SK-N-SH (cell line): ENCODE data around the gene BCAS3. TPM values are rescaled to one million over a fixed set of nuclear protein-coding genes. Genes with fewer than 3 reads are reported as not detected.

Source experiments
- CTCF ChIA-PET: fragments of 300-600, 350-600 bp; formaldehyde crosslinking; extraction: SDS; loops from one replicate; lab custom pipeline; 2021; lab: Yijun Ruan, JAX
- POLR2A ChIA-PET: fragments of 350-600 bp; sonication (Branson Sonifier 250); formaldehyde crosslinking; extraction: SDS; loops from one replicate; lab custom pipeline; 2020; ENCODE audit warnings: antibody characterized with exemption, inconsistent platforms; lab: Yijun Ruan, JAX
- DNase-seq: peaks from one replicate; pipeline ENCODE4 v3.0.0; 2012
- H2AFZ ChIP-seq: fragments of 200-600 bp; sonication (generic); 2 replicates; pipeline ENCODE4 v1.8.1; 2016; ENCODE audit warnings: antibody characterized with exemption, mild to moderate bottlenecking, low read depth
- H3F3A ChIP-seq: fragments of 200-600 bp; sonication (generic); replicated peaks from 2 replicates; pipeline ENCODE3; 2016; ENCODE audit warnings: antibody characterized with exemption, mild to moderate bottlenecking; ENCODE audit not compliant: insufficient read depth
- H3K27ac ChIP-seq, 2 experiments: fragments of 200-500 bp in 1 of 2; fragments of 200-600 bp in 1 of 2; sonication (Bioruptor generic) in 1 of 2; sonication (generic), shearing (Covaris generic) in 1 of 2; 2 replicates each; pipeline versions ENCODE4 v1.5.1 to v1.6.1; 2014 to 2016; ENCODE audit warnings: low read depth in 2 of 2, inconsistent platforms in 1 of 2, low read length in 1 of 2, mild to moderate bottlenecking in 1 of 2, mixed read lengths in 1 of 2
- H3K27me3 ChIP-seq: fragments of 200-600 bp; sonication (generic), shearing (Covaris generic); 2 replicates; pipeline ENCODE4 v1.6.1; 2016; ENCODE audit warnings: mixed run types; ENCODE audit not compliant: insufficient read depth
- H3K36me3 ChIP-seq, 2 experiments: fragments of 200-500 bp in 1 of 2; fragments of 200-600 bp in 1 of 2; sonication (Bioruptor generic) in 1 of 2; sonication (generic) in 1 of 2; replicated peaks in 1 of 2; 2 replicates each; pipeline versions ENCODE3 to v1.5.1; 2014 to 2016; ENCODE audit warnings: low read length in 1 of 2, mild to moderate bottlenecking in 1 of 2; ENCODE audit not compliant: insufficient read depth in 2 of 2, control insufficient read depth in 1 of 2
- H3K4me1 ChIP-seq, 2 experiments: fragments of 200-500 bp in 1 of 2; fragments of 200-600 bp in 1 of 2; sonication (Bioruptor generic) in 1 of 2; sonication (generic), shearing (Covaris generic) in 1 of 2; 2 replicates each; pipeline versions ENCODE4 v1.5.1 to v1.6.1; 2014 to 2016; ENCODE audit warnings: low read depth in 1 of 2, low read length in 1 of 2, mixed run types in 1 of 2; ENCODE audit not compliant: insufficient read depth in 2 of 2, control insufficient read depth in 1 of 2
- H3K4me2 ChIP-seq: fragments of 200-600 bp; sonication (generic), shearing (Covaris generic); 2 replicates; pipeline ENCODE4 v1.6.1; 2017; ENCODE audit warnings: mixed run types
- H3K4me3 ChIP-seq, 2 experiments: fragments of 200-500 bp in 1 of 2; fragments of 200-600 bp in 1 of 2; sonication (Bioruptor generic) in 1 of 2; sonication (generic), shearing (Covaris generic) in 1 of 2; 2 replicates each; pipeline versions ENCODE4 v1.5.1 to v1.8.1; 2014 to 2016; ENCODE audit warnings: low read depth in 2 of 2, inconsistent platforms in 1 of 2, low read length in 1 of 2, mild to moderate bottlenecking in 1 of 2, mixed read lengths in 1 of 2, moderate library complexity in 1 of 2
- H3K79me2 ChIP-seq: fragments of 200-600 bp; sonication (generic); 2 replicates; pipeline ENCODE4 v1.8.1; 2017; ENCODE audit warnings: mild to moderate bottlenecking; ENCODE audit not compliant: insufficient read depth
- H3K9ac ChIP-seq: fragments of 200-600 bp; sonication (generic); 2 replicates; pipeline ENCODE4 v1.6.1; 2017; ENCODE audit warnings: mixed run types
- H3K9me2 ChIP-seq: fragments of 200-600 bp; sonication (generic); 2 replicates; pipeline ENCODE4 v1.6.1; 2017; ENCODE audit warnings: mixed run types
- H3K9me3 ChIP-seq: fragments of 200-600 bp; sonication (generic); 2 replicates; pipeline ENCODE4 v1.6.1; 2017; ENCODE audit warnings: mixed run types, mild to moderate bottlenecking, moderate library complexity
- H4K20me1 ChIP-seq: fragments of 200-600 bp; sonication (generic); 2 replicates; pipeline ENCODE4 v1.6.1; 2017; ENCODE audit warnings: mild to moderate bottlenecking, mixed run types; ENCODE audit not compliant: insufficient read depth
- CHD2 ChIP-seq: fragments of 150-350 bp; IDR thresholded peaks from 2 replicates; pipeline ENCODE4 v1.6.1; 2018; ENCODE audit warnings: low read length; ENCODE audit not compliant: partially characterized antibody
- CTCF ChIP-seq: fragments of 200-600 bp; sonication (generic); IDR thresholded peaks from 2 replicates; pipeline ENCODE4 v1.6.1; 2017; ENCODE audit warnings: antibody characterized with exemption, mild to moderate bottlenecking, moderate library complexity
- ELF1 ChIP-seq: IDR thresholded peaks from 2 replicates; pipeline ENCODE4 v1.4.0; 2012
- EP300 ChIP-seq, 2 experiments: IDR thresholded peaks; 2 replicates each; pipeline versions ENCODE4 v1.4.0 to v1.6.1; 2012; ENCODE audit warnings: borderline replicate concordance in 1 of 2, low read depth in 1 of 2, low read length in 1 of 2
- EZH2phosphoT487 ChIP-seq: fragments of 200-600 bp; sonication (generic); IDR thresholded peaks from 2 replicates; pipeline ENCODE4 v1.6.1; 2017; ENCODE audit warnings: low read depth, mixed run types, mild to moderate bottlenecking, antibody characterized with exemption, moderate library complexity, borderline replicate concordance
- FOXM1 ChIP-seq: IDR thresholded peaks from 2 replicates; pipeline ENCODE4 v1.4.0; 2012; ENCODE audit warnings: low read depth, mild to moderate bottlenecking
- GATA2 ChIP-seq: sonication (generic); formaldehyde crosslinking; IDR thresholded peaks from 2 replicates; pipeline ENCODE4 v1.5.0; 2020; ENCODE audit warnings: mild to moderate bottlenecking, missing genetic modification reagents
- IRF3 ChIP-seq: fragments of 150-350 bp; IDR thresholded peaks from 2 replicates; pipeline ENCODE4 v1.6.1; 2016; ENCODE audit warnings: mild to moderate bottlenecking, low read depth, low read length
- JUND ChIP-seq: IDR thresholded peaks from 2 replicates; pipeline ENCODE4 v1.4.0; 2012
- PBX3 ChIP-seq: IDR thresholded peaks from 2 replicates; pipeline ENCODE4; 2012
- POLR2AphosphoS5 ChIP-seq: IDR thresholded peaks from 2 replicates; pipeline ENCODE4 v1.6.1; 2012; ENCODE audit warnings: low read depth, low read length
- RAD21 ChIP-seq: IDR thresholded peaks from 2 replicates; pipeline ENCODE4 v1.6.1; 2012; ENCODE audit warnings: mild to moderate bottlenecking, low read length
- RFX5 ChIP-seq: IDR thresholded peaks from 2 replicates; pipeline ENCODE4 v1.6.1; 2012; ENCODE audit warnings: mild to moderate bottlenecking, improper control_type of control experiment, low read length
- RXRA ChIP-seq: IDR thresholded peaks from 2 replicates; pipeline ENCODE4 v1.4.0; 2012; ENCODE audit warnings: low read depth, mild to moderate bottlenecking, borderline replicate concordance
- TAF1 ChIP-seq: IDR thresholded peaks from 2 replicates; pipeline ENCODE4 v1.6.1; 2012; ENCODE audit warnings: low read depth, mild to moderate bottlenecking, low read length, moderate library complexity, borderline replicate concordance
- TCF12 ChIP-seq: IDR thresholded peaks from 2 replicates; pipeline ENCODE4 v1.4.0; 2012
- TEAD4 ChIP-seq: IDR thresholded peaks from 2 replicates; pipeline ENCODE4 v1.4.0; 2012; ENCODE audit warnings: mild to moderate bottlenecking, borderline replicate concordance; ENCODE audit not compliant: insufficient read depth
- USF2 ChIP-seq: fragments of 150-350 bp; IDR thresholded peaks from 2 replicates; pipeline ENCODE4 v1.6.1; 2017; ENCODE audit warnings: antibody characterized with exemption, low read length, low read depth, borderline replicate concordance
- YY1 ChIP-seq: IDR thresholded peaks from 2 replicates; pipeline ENCODE4 v1.4.0; 2012; ENCODE audit warnings: low read depth, mild to moderate bottlenecking
- WGBS: methylation state at CpG from one replicate; pipeline ENCODE4 v1.1.6; 2017; ENCODE audit warnings: low lambda C conversion rate; 5-methylcytosine and 5-hydroxymethylcytosine counted together
- polyA plus RNA-seq, 3 experiments: library from polyadenylated mRNA; depleted of rRNA; stranded (reverse); fragments of >200 nt; gene quantifications; 2 replicates each; pipeline ENCODE4 v1.2.3, GENCODE V29; 2012
- TF ChIP-seq, protein P1 (sequence below): IDR thresholded peaks from 2 replicates; pipeline ENCODE4 v1.6.1; 2012; ENCODE audit warnings: mild to moderate bottlenecking, low read depth, low read length, moderate library complexity
- TF ChIP-seq, protein P2 (sequence below): IDR thresholded peaks from 2 replicates; pipeline ENCODE4 v1.4.0; 2012; ENCODE audit warnings: low read depth

BCAS3 gene
- polyA plus RNA-seq, 1 of the 3 experiments (the other 2 are of a cell fraction): 5.9 TPM

DNA sequence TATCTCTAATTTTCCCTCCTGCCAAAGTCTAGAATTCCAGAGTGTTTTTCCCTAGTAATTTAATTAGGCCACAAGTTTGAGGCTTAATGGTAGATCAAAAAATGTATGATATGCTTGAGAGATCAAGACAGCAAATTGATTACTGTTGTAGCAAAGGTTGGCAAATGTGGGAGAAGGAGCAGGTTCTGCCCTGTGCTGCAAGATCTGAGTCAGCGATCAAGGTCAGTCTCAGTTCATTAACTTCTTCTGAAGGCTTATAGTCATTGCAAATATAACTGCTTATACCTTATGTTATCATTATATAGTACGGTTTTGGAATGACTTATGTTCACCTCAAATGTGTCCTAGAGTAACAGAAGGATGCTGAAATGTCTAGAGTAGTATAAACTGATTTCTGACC lies 490.9 kb downstream of the BCAS3 start:
- Histone ChIP-seq H3K9me3 (no peaks in the 10 kb centered on the region), H3F3A (no peaks in the 10 kb centered on the region), H2AFZ (no peak overlapping the region), H3K79me2 (no peaks in the 10 kb centered on the region), H3K4me3 (no peak overlapping the region), H3K9ac (no peak overlapping the region), H3K4me2 (no peak overlapping the region), H3K9me2 (no peaks in the 10 kb centered on the region), H3K36me3 (no peaks in the 10 kb centered on the region), H4K20me1 (no peaks in the 10 kb centered on the region), H3K27ac (no peak overlapping the region), H3K4me1 (peaks cover 0 to 3% of the 10 kb centered on the region in 2 experiments; a peak in 2 of 4 replicates), H3K27me3 (no peaks in the 10 kb centered on the region)
- no peak for DNase-seq
- ChIA-PET POLR2A (no interaction called here), CTCF (interaction anchor here (1.0 kb wide), 1 partner anchor 11 kb away, joined by 5 read pairs; no protein-coding TSS in a partner anchor)
- TF ChIP-seq ELF1: no peak
- TF ChIP-seq, protein P1, sequence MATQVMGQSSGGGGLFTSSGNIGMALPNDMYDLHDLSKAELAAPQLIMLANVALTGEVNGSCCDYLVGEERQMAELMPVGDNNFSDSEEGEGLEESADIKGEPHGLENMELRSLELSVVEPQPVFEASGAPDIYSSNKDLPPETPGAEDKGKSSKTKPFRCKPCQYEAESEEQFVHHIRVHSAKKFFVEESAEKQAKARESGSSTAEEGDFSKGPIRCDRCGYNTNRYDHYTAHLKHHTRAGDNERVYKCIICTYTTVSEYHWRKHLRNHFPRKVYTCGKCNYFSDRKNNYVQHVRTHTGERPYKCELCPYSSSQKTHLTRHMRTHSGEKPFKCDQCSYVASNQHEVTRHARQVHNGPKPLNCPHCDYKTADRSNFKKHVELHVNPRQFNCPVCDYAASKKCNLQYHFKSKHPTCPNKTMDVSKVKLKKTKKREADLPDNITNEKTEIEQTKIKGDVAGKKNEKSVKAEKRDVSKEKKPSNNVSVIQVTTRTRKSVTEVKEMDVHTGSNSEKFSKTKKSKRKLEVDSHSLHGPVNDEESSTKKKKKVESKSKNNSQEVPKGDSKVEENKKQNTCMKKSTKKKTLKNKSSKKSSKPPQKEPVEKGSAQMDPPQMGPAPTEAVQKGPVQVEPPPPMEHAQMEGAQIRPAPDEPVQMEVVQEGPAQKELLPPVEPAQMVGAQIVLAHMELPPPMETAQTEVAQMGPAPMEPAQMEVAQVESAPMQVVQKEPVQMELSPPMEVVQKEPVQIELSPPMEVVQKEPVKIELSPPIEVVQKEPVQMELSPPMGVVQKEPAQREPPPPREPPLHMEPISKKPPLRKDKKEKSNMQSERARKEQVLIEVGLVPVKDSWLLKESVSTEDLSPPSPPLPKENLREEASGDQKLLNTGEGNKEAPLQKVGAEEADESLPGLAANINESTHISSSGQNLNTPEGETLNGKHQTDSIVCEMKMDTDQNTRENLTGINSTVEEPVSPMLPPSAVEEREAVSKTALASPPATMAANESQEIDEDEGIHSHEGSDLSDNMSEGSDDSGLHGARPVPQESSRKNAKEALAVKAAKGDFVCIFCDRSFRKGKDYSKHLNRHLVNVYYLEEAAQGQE: no peak
- TF ChIP-seq EZH2phosphoT487: no peak
- TF ChIP-seq YY1: no peak
- peak; percentile 18; the same call in 1 of the 2 replicates for TF ChIP-seq TCF12
- TF ChIP-seq POLR2AphosphoS5: no peak
- TF ChIP-seq CHD2: no peak
- TF ChIP-seq JUND: no peak
- TF ChIP-seq IRF3: no peak
- TF ChIP-seq EP300 (IDR thresholded peaks at IDR 0.05; ENCODE audit: borderline replicate concordance in 1 of 2, low read depth in 1 of 2, low read length in 1 of 2): no peak
- no peak for TF ChIP-seq RAD21
- no peak for TF ChIP-seq GATA2
- peak; percentile 36; the same call in 1 of the 2 replicates for TF ChIP-seq PBX3
- TF ChIP-seq FOXM1: no peak
- no peak for TF ChIP-seq RFX5
- TF ChIP-seq USF2: no peak
- TF ChIP-seq TEAD4: no peak
- no peak for TF ChIP-seq TAF1
- peak; percentile 38; the same call in 1 of the 2 replicates for TF ChIP-seq RXRA
- TF ChIP-seq, protein P2, sequence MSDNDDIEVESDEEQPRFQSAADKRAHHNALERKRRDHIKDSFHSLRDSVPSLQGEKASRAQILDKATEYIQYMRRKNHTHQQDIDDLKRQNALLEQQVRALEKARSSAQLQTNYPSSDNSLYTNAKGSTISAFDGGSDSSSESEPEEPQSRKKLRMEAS: no peak
- no peak for TF ChIP-seq CTCF
- WGBS: 74% methylated on average over 2 of the region's 2 CpGs
